ENCODE measurements around the gene GALM. TPM values are rescaled to one million over a fixed set of nuclear protein-coding genes. Genes with fewer than 3 reads are reported as not detected.
"Not testable (repeated sequence)": the region's sequence is repeated elsewhere in the genome, so short reads cannot be mapped to it uniquely, and the experiment has no call there.

The GALM gene
- total RNA-seq, 2 donors from 2014 or later, result 16.1 to 45.0 TPM

GRCh38 chr2:38750891-38751595 lies 85.1 kb downstream of the GALM start, which contains the start of gene SRSF7:
SRSF7 (minus strand) TSS chr2:38751361; CDS start chr2:38751256, 105 bp downstream.
- DNase-seq (ENCODE audit: low spot score in 2 of 2) (peak; percentile 98), ATAC-seq (peak; percentile 82 to 90)
- Mint-ChIP-seq H3K36me3 (peaks cover 52 to 53% of the 10 kb centered on the region in 2 donors), H3K27ac (peak within 1 kb of the TSS; percentile 98 to 100), H3K9me3 (no peaks in the 10 kb centered on the region)

- H3K9me3 Mint-ChIP-seq, result no peaks in the 10 kb centered on the region
- no peak for DNase-seq (ENCODE audit: low spot score in 2 of 2)
These were observed 85.9 kb downstream of the GALM start for GRCh38 chr2:38751596-38752410.

GRCh38 chr2:38754049-38754448 lies 88.1 kb downstream of the GALM start:
- DNase-seq (ENCODE audit: low spot score in 2 of 2), result no peak
- Mint-ChIP-seq H3K27ac (peak overlapping the region; percentile 71 to 72), H3K9me3 (no peaks in the 10 kb centered on the region), H3K36me3 (peaks cover 23% of the 10 kb centered on the region in 2 donors)
- no peak for ATAC-seq

More at GRCh38 chr2:38751596-38752410, 85.9 kb downstream of the GALM start:
- peak; percentile 1 to 10 for ATAC-seq
- H3K36me3 Mint-ChIP-seq, result peaks cover 45 to 46% of the 10 kb centered on the region in 2 donors
- peak overlapping the region; percentile 98 to 100 for H3K27ac Mint-ChIP-seq

GRCh38 chr2:38754506-38754905 lies 88.6 kb downstream of the GALM start:
- DNase-seq (ENCODE audit: low spot score in 2 of 2) (no peak), ATAC-seq (no peak)
- Mint-ChIP-seq H3K9me3 (no peaks in the 10 kb centered on the region), H3K36me3 (peaks cover 19% of the 10 kb centered on the region in 2 donors), H3K27ac (peak overlapping the region in 1 of 2 donors; percentile 71)

GRCh38 chr2:38755891-38756290 lies 90.0 kb downstream of the GALM start:
- not testable (repeated sequence) for H3K27ac Mint-ChIP-seq; ATAC-seq; H3K9me3 Mint-ChIP-seq; DNase-seq (ENCODE audit: low spot score in 2 of 2); H3K36me3 Mint-ChIP-seq

- Mint-ChIP-seq H3K36me3 (no peaks in the 10 kb centered on the region), H3K9me3 (no peaks in the 10 kb centered on the region), H3K27ac (no peak overlapping the region)
- ATAC-seq (peak in 1 of 2 donors; percentile 74), DNase-seq (ENCODE audit: low spot score in 2 of 2) (no peak)
These were observed 97.3 kb downstream of the GALM start for GRCh38 chr2:38763228-38763627.

- no peak for DNase-seq (ENCODE audit: low spot score in 2 of 2)
- Mint-ChIP-seq H3K27ac (no peak overlapping the region), H3K9me3 (no peaks in the 10 kb centered on the region), H3K36me3 (no peaks in the 10 kb centered on the region)
- no peak for ATAC-seq
These were observed 97.8 kb downstream of the GALM start for GRCh38 chr2:38763728-38764127.

GRCh38 chr2:38765149-38765548 lies 99.2 kb downstream of the GALM start:
- Mint-ChIP-seq H3K36me3 (no peaks in the 10 kb centered on the region), H3K27ac (no peak overlapping the region), H3K9me3 (no peaks in the 10 kb centered on the region)
- DNase-seq (ENCODE audit: low spot score in 2 of 2) (no peak), ATAC-seq (no peak)

GRCh38 chr2:38765551-38765950 lies 99.6 kb downstream of the GALM start:
- Mint-ChIP-seq H3K27ac (no peak overlapping the region), H3K36me3 (no peaks in the 10 kb centered on the region), H3K9me3 (no peaks in the 10 kb centered on the region)
- no peak for ATAC-seq
- no peak for DNase-seq (ENCODE audit: low spot score in 2 of 2)

GRCh38 chr2:38771632-38772031 lies 105.7 kb downstream of the GALM start:
- DNase-seq (ENCODE audit: low spot score in 2 of 2) (no peak), ATAC-seq (no peak)
- no peaks in the 10 kb centered on the region for H3K9me3 Mint-ChIP-seq
- no peak overlapping the region for H3K27ac Mint-ChIP-seq
- H3K36me3 Mint-ChIP-seq, result no peaks in the 10 kb centered on the region

- ATAC-seq, result no peak
- Mint-ChIP-seq H3K27ac (no peak overlapping the region), H3K36me3 (peaks cover 8% of the 10 kb centered on the region in 2 donors), H3K9me3 (no peaks in the 10 kb centered on the region)
- DNase-seq (ENCODE audit: low spot score in 2 of 2), result no peak
These were observed 109.4 kb downstream of the GALM start for GRCh38 chr2:38775097-38775920.

GRCh38 chr2:38775921-38776225 lies 110.0 kb downstream of the GALM start:
- peaks cover 8% of the 10 kb centered on the region in 2 donors for H3K36me3 Mint-ChIP-seq
- H3K27ac Mint-ChIP-seq, result no peak overlapping the region

GRCh38 chr2:38776531-38776930 lies 110.6 kb downstream of the GALM start:
- peaks cover 8 to 13% of the 10 kb centered on the region in 2 donors for H3K36me3 Mint-ChIP-seq
- ATAC-seq (no peak), DNase-seq (ENCODE audit: low spot score in 2 of 2) (no peak)
- H3K27ac Mint-ChIP-seq, result no peak overlapping the region
- H3K9me3 Mint-ChIP-seq, result no peaks in the 10 kb centered on the region

More at GRCh38 chr2:38775921-38776225, 110.0 kb downstream of the GALM start:
- H3K9me3 Mint-ChIP-seq, result no peaks in the 10 kb centered on the region
- ATAC-seq, result no peak
- DNase-seq (ENCODE audit: low spot score in 2 of 2), result no peak

GRCh38 chr2:38778687-38779082 lies 112.8 kb downstream of the GALM start:
- ATAC-seq (no peak), DNase-seq (ENCODE audit: low spot score in 2 of 2) (no peak)
- Mint-ChIP-seq H3K9me3 (no peaks in the 10 kb centered on the region), H3K27ac (peak overlapping the region; percentile 92 to 96), H3K36me3 (peaks cover 8 to 21% of the 10 kb centered on the region in 2 donors)

- H3K27ac Mint-ChIP-seq, result no peak overlapping the region
- peaks cover 0 to 13% of the 10 kb centered on the region in 2 donors for H3K36me3 Mint-ChIP-seq
- no peaks in the 10 kb centered on the region for H3K9me3 Mint-ChIP-seq
- ATAC-seq (no peak), DNase-seq (ENCODE audit: low spot score in 2 of 2) (no peak)
These were observed 117.7 kb downstream of the GALM start for GRCh38 chr2:38783586-38783985.
